ENCODE results near the gene EEIG1. TPM values are rescaled to one million over a fixed set of nuclear protein-coding genes. Genes with fewer than 3 reads are reported as not detected.

Gene EEIG1
- total and polyA plus RNA-seq, 4 experiments from 2014 or later: 95.4 to 550 (median 361) TPM

- Mint-ChIP-seq H3K27me3 (no peaks in the 10 kb centered on the region), H3K9me3 (no peaks in the 10 kb centered on the region), H3K36me3 (peaks cover 34 to 49% of the 10 kb centered on the region in 2 donors), H3K4me1 (peaks cover 34 to 72% (median 47%) of the 10 kb centered on the region in 4 donors), H3K4me3 (peak overlapping the region; percentile 92 to 98 (median 97)), H3K27ac (peak overlapping the region; percentile 93 to 99 (median 97))
- ChIA-PET POLR2A (ENCODE audit: partially characterized antibody) (interaction anchor here (0.7 to 36.2 kb wide), 15 partner anchors 8 to 199 kb away, joined by 3 to 1317 read pairs (median 6); partner anchors contain the start of genes DPM2, NAIF1 and SH2D3C), CTCF (ENCODE audit: partially characterized antibody) (interaction anchor here (1.2 to 17.5 kb wide), 9 partner anchors 15 to 56 kb away, joined by 3 to 182 read pairs (median 6); no protein-coding TSS in a partner anchor)
- DNase-seq: no peak
- Histone ChIP-seq H3K9me3 (ENCODE audit: control insufficient read depth in 1 of 2, low read length in 2 of 2) (no peaks in the 10 kb centered on the region), H3K4me3 (ENCODE audit: low read length in 2 of 2) (peak overlapping the region; percentile 72 to 92), H3K4me1 (ENCODE audit: insufficient read depth, low read length) (peaks cover 69% of the 10 kb centered on the region), H3K36me3 (ENCODE audit: insufficient read depth, low read length) (peaks cover 12% of the 10 kb centered on the region), H3K27me3 (ENCODE audit: insufficient read depth, low read length) (no peaks in the 10 kb centered on the region), H3K27ac (ENCODE audit: low read depth, low read length) (peak overlapping the region; percentile 78)
- intact Hi-C loops (cut with micrococcal nuclease): no loop called here
Observed at GRCh38 chr9:127977884-127978647, 2.7 kb downstream of the EEIG1 start.

GRCh38 chr9:127977009-127977883, 3.5 kb downstream of the EEIG1 start:
- Mint-ChIP-seq H3K9me3 (no peaks in the 10 kb centered on the region), H3K4me3 (peak overlapping the region; percentile 92 to 98 (median 97)), H3K4me1 (peaks cover 36 to 74% (median 47%) of the 10 kb centered on the region in 4 donors), H3K27me3 (no peaks in the 10 kb centered on the region), H3K27ac (peak overlapping the region; percentile 93 to 99 (median 97)), H3K36me3 (peaks cover 34 to 51% of the 10 kb centered on the region in 2 donors)
- intact Hi-C loops (cut with micrococcal nuclease): no loop called here
- Histone ChIP-seq H3K36me3 (ENCODE audit: insufficient read depth, low read length) (peaks cover 12% of the 10 kb centered on the region), H3K27ac (ENCODE audit: low read depth, low read length) (peak overlapping the region; percentile 78), H3K27me3 (ENCODE audit: insufficient read depth, low read length) (no peaks in the 10 kb centered on the region), H3K9me3 (ENCODE audit: control insufficient read depth in 1 of 2, low read length in 2 of 2) (no peaks in the 10 kb centered on the region), H3K4me3 (ENCODE audit: low read length in 2 of 2) (peak overlapping the region; percentile 72 to 92), H3K4me1 (ENCODE audit: insufficient read depth, low read length) (peaks cover 69% of the 10 kb centered on the region)
- POLR2A ChIA-PET (ENCODE audit: partially characterized antibody): interaction anchor here (0.7 to 36.2 kb wide), 16 partner anchors 9 to 198 kb away, joined by 3 to 1317 read pairs (median 5); partner anchors contain the start of genes DPM2, NAIF1 and SH2D3C
- CTCF ChIA-PET (ENCODE audit: partially characterized antibody): interaction anchor here (0.9 to 17.5 kb wide), 11 partner anchors 14 to 87 kb away, joined by 3 to 182 read pairs (median 7); no protein-coding TSS in a partner anchor
- DNase-seq: no peak

- Histone ChIP-seq H3K27ac (ENCODE audit: low read depth, low read length) (peak overlapping the region; percentile 78), H3K4me3 (ENCODE audit: low read length in 2 of 2) (peak overlapping the region; percentile 72 to 92), H3K36me3 (ENCODE audit: insufficient read depth, low read length) (peaks cover 12% of the 10 kb centered on the region), H3K9me3 (ENCODE audit: control insufficient read depth in 1 of 2, low read length in 2 of 2) (no peaks in the 10 kb centered on the region), H3K27me3 (ENCODE audit: insufficient read depth, low read length) (no peaks in the 10 kb centered on the region), H3K4me1 (ENCODE audit: insufficient read depth, low read length) (peaks cover 71% of the 10 kb centered on the region)
- intact Hi-C loops (cut with micrococcal nuclease): no loop called here
- Mint-ChIP-seq H3K9me3 (no peaks in the 10 kb centered on the region), H3K27ac (peak overlapping the region; percentile 96 to 99 (median 97)), H3K4me1 (peaks cover 38 to 74% (median 48%) of the 10 kb centered on the region in 4 donors), H3K27me3 (no peaks in the 10 kb centered on the region), H3K4me3 (peak overlapping the region; percentile 92 to 98 (median 97)), H3K36me3 (peaks cover 34 to 54% of the 10 kb centered on the region in 2 donors)
- DNase-seq: peak; percentile 60 to 87 (median 80)
- POLR2A ChIA-PET (ENCODE audit: partially characterized antibody): interaction anchor here (0.8 to 36.2 kb wide), 12 partner anchors 9 to 198 kb away, joined by 3 to 1317 read pairs (median 8); partner anchors contain the start of genes DPM2, NAIF1, SH2D3C and SLC25A25
- CTCF ChIA-PET (ENCODE audit: partially characterized antibody): interaction anchor here (0.9 to 17.5 kb wide), 11 partner anchors 14 to 141 kb away, joined by 3 to 182 read pairs (median 4); no protein-coding TSS in a partner anchor
Observed at GRCh38 chr9:127976498-127976897, 4.3 kb downstream of the EEIG1 start.

- no peaks in the 10 kb centered on the region for H3K27me3 ChIP-seq (ENCODE audit: insufficient read depth, low read length)
- H3K4me1 ChIP-seq (ENCODE audit: insufficient read depth, low read length): peaks cover 76% of the 10 kb centered on the region
- H3K4me3 ChIP-seq (ENCODE audit: low read length in 2 of 2): peak overlapping the region; percentile 72 to 92
- H3K4me3 Mint-ChIP-seq: peak overlapping the region; percentile 92 to 98 (median 97)
- peaks cover 40 to 76% (median 52%) of the 10 kb centered on the region in 4 donors for H3K4me1 Mint-ChIP-seq
- ChIA-PET CTCF (ENCODE audit: partially characterized antibody) (interaction anchor here (0.9 to 17.5 kb wide), 10 partner anchors 15 to 142 kb away, joined by 3 to 182 read pairs (median 6); no protein-coding TSS in a partner anchor), POLR2A (ENCODE audit: partially characterized antibody) (interaction anchor here (0.8 to 36.2 kb wide), 12 partner anchors 10 to 104 kb away, joined by 3 to 1317 read pairs (median 10); partner anchors contain the start of genes DPM2, NAIF1 and SLC25A25)
- H3K27me3 Mint-ChIP-seq: no peaks in the 10 kb centered on the region
- peaks cover 12% of the 10 kb centered on the region for H3K36me3 ChIP-seq (ENCODE audit: insufficient read depth, low read length)
- peak overlapping the region; percentile 96 to 99 (median 97) for H3K27ac Mint-ChIP-seq
- intact Hi-C loops (cut with micrococcal nuclease): no loop called here
- H3K9me3 Mint-ChIP-seq: no peaks in the 10 kb centered on the region
- H3K36me3 Mint-ChIP-seq: peaks cover 34 to 53% of the 10 kb centered on the region in 2 donors
- H3K27ac ChIP-seq (ENCODE audit: low read depth, low read length): peak overlapping the region; percentile 78
- H3K9me3 ChIP-seq (ENCODE audit: control insufficient read depth in 1 of 2, low read length in 2 of 2): no peaks in the 10 kb centered on the region
- no peak for DNase-seq
Observed at GRCh38 chr9:127975376-127976315, 5.1 kb downstream of the EEIG1 start.

- Histone ChIP-seq H3K9me3 (ENCODE audit: control insufficient read depth in 1 of 2, low read length in 2 of 2) (no peaks in the 10 kb centered on the region), H3K36me3 (ENCODE audit: insufficient read depth, low read length) (peaks cover 12% of the 10 kb centered on the region), H3K4me3 (ENCODE audit: low read length in 2 of 2) (peak overlapping the region; percentile 54 to 72), H3K27ac (ENCODE audit: low read depth, low read length) (peak overlapping the region; percentile 78), H3K27me3 (ENCODE audit: insufficient read depth, low read length) (no peaks in the 10 kb centered on the region), H3K4me1 (ENCODE audit: insufficient read depth, low read length) (peaks cover 84% of the 10 kb centered on the region)
- H3K4me1 Mint-ChIP-seq: peaks cover 46 to 84% (median 59%) of the 10 kb centered on the region in 4 donors
- no peaks in the 10 kb centered on the region for H3K27me3 Mint-ChIP-seq
- peaks cover 34 to 55% of the 10 kb centered on the region in 2 donors for H3K36me3 Mint-ChIP-seq
- POLR2A ChIA-PET (ENCODE audit: partially characterized antibody): interaction anchor here (0.7 to 36.2 kb wide), 8 partner anchors 10 to 97 kb away, joined by 3 to 1317 read pairs (median 131); partner anchors contain the start of genes DPM2, NAIF1 and SLC25A25
- peak overlapping the region; percentile 96 to 99 (median 97) for H3K27ac Mint-ChIP-seq
- no peaks in the 10 kb centered on the region for H3K9me3 Mint-ChIP-seq
- intact Hi-C loops (cut with micrococcal nuclease): loop anchor here (5.0 kb wide), 2 partner anchors 38 to 142 kb away; partner anchors contain the start of gene DPM2
- no peak for DNase-seq
- CTCF ChIA-PET (ENCODE audit: partially characterized antibody): interaction anchor here (1.1 to 17.5 kb wide), 6 partner anchors 14 to 60 kb away, joined by 3 to 182 read pairs (median 23); no protein-coding TSS in a partner anchor
- peak overlapping the region; percentile 92 to 98 (median 97) for H3K4me3 Mint-ChIP-seq
Observed at GRCh38 chr9:127974769-127975261, 6.0 kb downstream of the EEIG1 start.

All from CD4-positive, alpha-beta memory T cell (primary cell).